ENCODE measurements around the gene NOC2L. TPM values are rescaled to one million over a fixed set of nuclear protein-coding genes. Genes with fewer than 3 reads are reported as not detected.
"Not testable (repeated sequence)": the region's sequence is repeated elsewhere in the genome, so short reads cannot be mapped to it uniquely, and the experiment has no call there.

Gene NOC2L
- total RNA-seq, 1 experiment from 2014 or later = 93.4 TPM

GRCh38 chr1:992362-992761 lies 33.3 kb upstream of the NOC2L start:
- H3K4me1 ChIP-seq = peaks cover 8% of the 10 kb centered on the region
- intact Hi-C loops (cut with micrococcal nuclease; ENCODE audit: unreplicated experiment) = no loop called here
- H3K4me3 ChIP-seq (ENCODE audit: low read depth, low read length) = no peak overlapping the region
- H3K27me3 ChIP-seq (replicated peaks; ENCODE audit: control insufficient read depth, insufficient read depth, low read length) = no peaks in the 10 kb centered on the region
- no peak for DNase-seq
- Mint-ChIP-seq H3K4me3 (ENCODE audit: unreplicated experiment) (no peak overlapping the region), H3K27me3 (ENCODE audit: insufficient read depth, unreplicated experiment) (no peaks in the 10 kb centered on the region), H3K27ac (ENCODE audit: unreplicated experiment) (no peak overlapping the region), H3K4me1 (ENCODE audit: low read depth, unreplicated experiment) (no peaks in the 10 kb centered on the region), H3K36me3 (ENCODE audit: insufficient read depth, unreplicated experiment) (peaks cover 35% of the 10 kb centered on the region), H3K9me3 (ENCODE audit: unreplicated experiment) (no peaks in the 10 kb centered on the region)
- H3K36me3 ChIP-seq (ENCODE audit: control insufficient read depth, insufficient read depth, low read length) = no peaks in the 10 kb centered on the region
- POLR2A ChIA-PET = no interaction called here
- no TSS peak for BruUV-seq (replicated peaks)
- CTCF ChIA-PET = no interaction called here
- TF ChIP-seq CTCF (IDR thresholded peaks at IDR 0.05; ENCODE audit: insufficient read depth in 1 of 2, low read depth in 1 of 2, low read length in 1 of 2, severe bottlenecking in 1 of 2, unreplicated experiment in 1 of 2) = no peak
- peaks cover 8% of the 10 kb centered on the region; the same call in 1 of the 2 replicates for H3K9me3 ChIP-seq

- POLR2A ChIA-PET = no interaction called here
These were observed 32.8 kb upstream of the NOC2L start for GRCh38 chr1:991895-992294.

GRCh38 chr1:991275-991674 lies 32.2 kb upstream of the NOC2L start:
- H3K4me1 Mint-ChIP-seq (ENCODE audit: low read depth, unreplicated experiment); H3K27me3 Mint-ChIP-seq (ENCODE audit: insufficient read depth, unreplicated experiment); intact Hi-C loops (cut with micrococcal nuclease; ENCODE audit: unreplicated experiment); H3K4me3 ChIP-seq (ENCODE audit: low read depth, low read length); H3K4me1 ChIP-seq; CTCF ChIA-PET; H3K4me3 Mint-ChIP-seq (ENCODE audit: unreplicated experiment); H3K9me3 ChIP-seq; H3K27ac Mint-ChIP-seq (ENCODE audit: unreplicated experiment); POLR2A ChIA-PET; H3K9me3 Mint-ChIP-seq (ENCODE audit: unreplicated experiment); H3K36me3 ChIP-seq (ENCODE audit: control insufficient read depth, insufficient read depth, low read length); DNase-seq; H3K27me3 ChIP-seq (replicated peaks; ENCODE audit: control insufficient read depth, insufficient read depth, low read length); BruUV-seq (replicated peaks): not testable (repeated sequence)
- peaks cover 35% of the 10 kb centered on the region for H3K36me3 Mint-ChIP-seq (ENCODE audit: insufficient read depth, unreplicated experiment)

More at GRCh38 chr1:991895-992294, 32.8 kb upstream of the NOC2L start:
- Histone ChIP-seq H3K36me3 (ENCODE audit: control insufficient read depth, insufficient read depth, low read length) (no peaks in the 10 kb centered on the region), H3K9me3 (peaks cover 8% of the 10 kb centered on the region; the same call in 1 of the 2 replicates), H3K27me3 (replicated peaks; ENCODE audit: control insufficient read depth, insufficient read depth, low read length) (no peaks in the 10 kb centered on the region), H3K4me1 (peaks cover 8% of the 10 kb centered on the region), H3K4me3 (ENCODE audit: low read depth, low read length) (no peak overlapping the region)
- Mint-ChIP-seq H3K9me3 (ENCODE audit: unreplicated experiment) (no peaks in the 10 kb centered on the region), H3K27ac (ENCODE audit: unreplicated experiment) (no peak overlapping the region), H3K4me3 (ENCODE audit: unreplicated experiment) (no peak overlapping the region), H3K36me3 (ENCODE audit: insufficient read depth, unreplicated experiment) (peaks cover 35% of the 10 kb centered on the region), H3K27me3 (ENCODE audit: insufficient read depth, unreplicated experiment) (no peaks in the 10 kb centered on the region), H3K4me1 (ENCODE audit: low read depth, unreplicated experiment) (no peaks in the 10 kb centered on the region)
- no peak for TF ChIP-seq CTCF (IDR thresholded peaks at IDR 0.05; ENCODE audit: insufficient read depth in 1 of 2, low read depth in 1 of 2, low read length in 1 of 2, severe bottlenecking in 1 of 2, unreplicated experiment in 1 of 2)
- no peak for DNase-seq
- intact Hi-C loops (cut with micrococcal nuclease; ENCODE audit: unreplicated experiment) = no loop called here
- CTCF ChIA-PET = no interaction called here
- BruUV-seq (replicated peaks) = no TSS peak

GRCh38 chr1:988061-988460 lies 29.0 kb upstream of the NOC2L start:
- H3K4me1 ChIP-seq; CTCF ChIA-PET; H3K4me1 Mint-ChIP-seq (ENCODE audit: low read depth, unreplicated experiment); H3K9me3 ChIP-seq; H3K9me3 Mint-ChIP-seq (ENCODE audit: unreplicated experiment); H3K27me3 Mint-ChIP-seq (ENCODE audit: insufficient read depth, unreplicated experiment); H3K36me3 ChIP-seq (ENCODE audit: control insufficient read depth, insufficient read depth, low read length); POLR2A ChIA-PET; H3K4me3 ChIP-seq (ENCODE audit: low read depth, low read length); DNase-seq; H3K27ac Mint-ChIP-seq (ENCODE audit: unreplicated experiment); BruUV-seq (replicated peaks); intact Hi-C loops (cut with micrococcal nuclease; ENCODE audit: unreplicated experiment); H3K27me3 ChIP-seq (replicated peaks; ENCODE audit: control insufficient read depth, insufficient read depth, low read length); H3K4me3 Mint-ChIP-seq (ENCODE audit: unreplicated experiment): not testable (repeated sequence)
- H3K36me3 Mint-ChIP-seq (ENCODE audit: insufficient read depth, unreplicated experiment) = peaks cover 19% of the 10 kb centered on the region
